ENCODE measurements around the gene RAD51B.

DNA sequence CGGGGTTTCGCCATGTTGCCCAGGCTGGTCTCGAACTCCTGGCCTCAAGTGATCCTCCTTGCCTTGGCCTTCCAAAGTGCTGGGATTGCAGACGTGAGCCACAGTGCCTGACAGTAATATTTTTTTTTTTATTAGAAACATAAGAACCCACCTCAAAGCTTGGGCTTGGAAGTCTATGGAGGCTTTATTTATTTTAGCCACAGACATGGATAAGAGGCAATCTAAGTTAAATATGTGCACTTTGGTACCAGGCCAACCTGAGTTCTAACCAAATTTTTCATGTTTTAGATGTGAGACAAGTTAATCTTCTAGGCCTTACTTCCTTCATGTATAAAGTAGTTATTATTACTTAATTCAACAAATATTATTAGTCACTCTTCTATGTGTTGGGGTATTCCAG, 96.9 kb downstream of the RAD51B start:
- no peak for TF ChIP-seq EZH2 (IDR thresholded peaks at IDR 0.05; ENCODE audit: low read length, missing control alignments)
- TF ChIP-seq, protein P1, sequence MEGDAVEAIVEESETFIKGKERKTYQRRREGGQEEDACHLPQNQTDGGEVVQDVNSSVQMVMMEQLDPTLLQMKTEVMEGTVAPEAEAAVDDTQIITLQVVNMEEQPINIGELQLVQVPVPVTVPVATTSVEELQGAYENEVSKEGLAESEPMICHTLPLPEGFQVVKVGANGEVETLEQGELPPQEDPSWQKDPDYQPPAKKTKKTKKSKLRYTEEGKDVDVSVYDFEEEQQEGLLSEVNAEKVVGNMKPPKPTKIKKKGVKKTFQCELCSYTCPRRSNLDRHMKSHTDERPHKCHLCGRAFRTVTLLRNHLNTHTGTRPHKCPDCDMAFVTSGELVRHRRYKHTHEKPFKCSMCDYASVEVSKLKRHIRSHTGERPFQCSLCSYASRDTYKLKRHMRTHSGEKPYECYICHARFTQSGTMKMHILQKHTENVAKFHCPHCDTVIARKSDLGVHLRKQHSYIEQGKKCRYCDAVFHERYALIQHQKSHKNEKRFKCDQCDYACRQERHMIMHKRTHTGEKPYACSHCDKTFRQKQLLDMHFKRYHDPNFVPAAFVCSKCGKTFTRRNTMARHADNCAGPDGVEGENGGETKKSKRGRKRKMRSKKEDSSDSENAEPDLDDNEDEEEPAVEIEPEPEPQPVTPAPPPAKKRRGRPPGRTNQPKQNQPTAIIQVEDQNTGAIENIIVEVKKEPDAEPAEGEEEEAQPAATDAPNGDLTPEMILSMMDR (conservative IDR thresholded peaks at IDR 0.05 in 1 of 2, IDR thresholded peaks at IDR 0.05 in 1 of 2; ENCODE audit: low read depth in 1 of 2, low read length in 2 of 2), result no peak
